Ectodermal cell (in vitro differentiated cells): Measurements from ENCODE around the gene ACTBL2.

Experiments
- H3K27ac ChIP-seq: 2 replicates; pipeline ENCODE4 v1.7.0; 2013; ENCODE audit warnings: mild to moderate bottlenecking, low read depth, low read length; ENCODE audit not compliant: insufficient read depth, poor library complexity, severe bottlenecking
- H3K27me3 ChIP-seq: 2 replicates; pipeline ENCODE4 v1.7.0; 2013; ENCODE audit warnings: mild to moderate bottlenecking, low read length; ENCODE audit not compliant: insufficient read depth, control insufficient read depth, poor library complexity, severe bottlenecking
- H3K36me3 ChIP-seq: one replicate; pipeline ENCODE4 v1.7.0; 2013; ENCODE audit warnings: low read length; ENCODE audit not compliant: control insufficient read depth, insufficient read depth
- H3K4me1 ChIP-seq: one replicate; pipeline ENCODE4 v1.7.0; 2013; ENCODE audit warnings: low read length; ENCODE audit not compliant: control insufficient read depth, insufficient read depth
- H3K4me3 ChIP-seq: 2 replicates; pipeline ENCODE4 v1.7.0; 2013; ENCODE audit warnings: low read depth, low read length, control low read depth; ENCODE audit not compliant: insufficient read depth
- H3K9me3 ChIP-seq: 2 replicates; pipeline ENCODE4 v1.7.0; 2013; ENCODE audit warnings: mild to moderate bottlenecking, low read length, moderate library complexity; ENCODE audit not compliant: control insufficient read depth
- WGBS, 2 experiments: methylation state at CpG; one replicate each; pipeline ENCODE4 v1.1.7; 2013; ENCODE audit warnings: missing lambda C conversion rate in 2 of 2; 5-methylcytosine and 5-hydroxymethylcytosine counted together

The ACTBL2 gene

GRCh38 chr5:57494104-57495098 lies 11.8 kb upstream of the ACTBL2 start:
- WGBS, 2 experiments = 92 to 94% methylated on average over 6 of the region's 6 CpGs

GRCh38 chr5:57493034-57493433 lies 10.4 kb upstream of the ACTBL2 start:
- H3K9me3 ChIP-seq = no peaks in the 10 kb centered on the region
- peaks cover 7% of the 10 kb centered on the region for H3K4me1 ChIP-seq
- no peaks in the 10 kb centered on the region for H3K27me3 ChIP-seq
- no peak overlapping the region for H3K27ac ChIP-seq
- no peaks in the 10 kb centered on the region for H3K36me3 ChIP-seq
- 87 to 91% methylated on average over 1 of the region's 1 CpG for WGBS, 2 experiments
- H3K4me3 ChIP-seq = no peak overlapping the region

More at GRCh38 chr5:57494104-57495098, 11.8 kb upstream of the ACTBL2 start:
- Histone ChIP-seq H3K27me3 (no peaks in the 10 kb centered on the region), H3K4me1 (peaks cover 7% of the 10 kb centered on the region), H3K27ac (no peak overlapping the region), H3K36me3 (no peaks in the 10 kb centered on the region), H3K4me3 (no peak overlapping the region), H3K9me3 (no peaks in the 10 kb centered on the region)

DNA sequence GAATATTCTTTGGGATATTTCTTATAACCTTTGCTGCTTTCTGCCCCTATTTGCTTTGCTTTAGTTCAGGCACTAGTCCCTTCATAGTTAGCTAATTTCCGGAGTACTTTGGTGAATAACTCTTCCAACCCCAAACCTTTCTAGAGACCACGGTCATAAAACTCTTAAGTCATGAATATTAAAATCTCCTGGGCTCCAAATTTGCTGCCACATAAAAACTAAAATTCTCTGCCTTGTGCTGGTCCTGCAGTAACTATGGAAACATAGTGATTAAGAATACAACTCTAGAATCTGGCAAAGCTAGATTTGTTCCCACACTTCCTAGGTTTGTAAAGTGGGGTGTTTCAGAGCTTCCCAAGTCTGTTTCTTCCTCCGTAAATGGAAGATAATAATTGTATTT lies 10.0 kb upstream of the ACTBL2 start:
- Histone ChIP-seq H3K27ac (no peak overlapping the region), H3K4me3 (no peak overlapping the region), H3K4me1 (peaks cover 7% of the 10 kb centered on the region), H3K27me3 (no peaks in the 10 kb centered on the region), H3K36me3 (no peaks in the 10 kb centered on the region), H3K9me3 (no peaks in the 10 kb centered on the region)
- WGBS, 2 experiments = 93 to 95% methylated on average over 3 of the region's 3 CpGs

DNA sequence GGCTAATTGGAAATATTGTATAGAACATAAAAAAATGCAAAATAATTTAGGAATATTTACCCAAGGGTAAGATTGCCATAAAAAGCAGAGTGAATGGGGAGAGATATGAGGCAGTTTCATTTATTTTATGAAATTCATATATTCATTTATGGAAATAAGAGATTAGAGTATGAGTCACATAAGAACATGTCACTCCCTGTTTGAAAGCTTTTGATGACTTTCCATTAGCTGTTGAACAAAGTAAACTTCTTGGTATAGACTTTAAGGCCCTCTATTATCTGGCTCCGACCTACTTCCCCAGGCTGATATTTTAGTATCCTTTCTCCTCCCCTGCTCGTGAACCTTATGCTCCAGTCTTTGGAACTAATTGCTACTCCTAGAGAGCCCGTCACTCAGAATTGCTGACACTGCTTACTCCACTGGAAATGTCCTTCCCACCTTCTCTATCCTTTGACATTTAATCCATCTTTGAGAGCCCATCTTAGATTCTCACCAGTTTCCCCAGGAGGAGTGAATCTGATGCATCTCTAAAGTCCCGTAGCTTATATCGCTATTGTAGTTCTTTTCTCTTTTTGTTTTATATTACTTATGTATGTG lies 8.9 kb upstream of the ACTBL2 start:
- H3K4me1 ChIP-seq = peaks cover 7% of the 10 kb centered on the region
- H3K27ac ChIP-seq = no peak overlapping the region
- no peaks in the 10 kb centered on the region for H3K27me3 ChIP-seq
- no peaks in the 10 kb centered on the region for H3K9me3 ChIP-seq
- 90 to 93% methylated on average over 3 to 5 of the region's 5 CpGs for WGBS, 2 experiments
- no peaks in the 10 kb centered on the region for H3K36me3 ChIP-seq
- no peak overlapping the region for H3K4me3 ChIP-seq

DNA sequence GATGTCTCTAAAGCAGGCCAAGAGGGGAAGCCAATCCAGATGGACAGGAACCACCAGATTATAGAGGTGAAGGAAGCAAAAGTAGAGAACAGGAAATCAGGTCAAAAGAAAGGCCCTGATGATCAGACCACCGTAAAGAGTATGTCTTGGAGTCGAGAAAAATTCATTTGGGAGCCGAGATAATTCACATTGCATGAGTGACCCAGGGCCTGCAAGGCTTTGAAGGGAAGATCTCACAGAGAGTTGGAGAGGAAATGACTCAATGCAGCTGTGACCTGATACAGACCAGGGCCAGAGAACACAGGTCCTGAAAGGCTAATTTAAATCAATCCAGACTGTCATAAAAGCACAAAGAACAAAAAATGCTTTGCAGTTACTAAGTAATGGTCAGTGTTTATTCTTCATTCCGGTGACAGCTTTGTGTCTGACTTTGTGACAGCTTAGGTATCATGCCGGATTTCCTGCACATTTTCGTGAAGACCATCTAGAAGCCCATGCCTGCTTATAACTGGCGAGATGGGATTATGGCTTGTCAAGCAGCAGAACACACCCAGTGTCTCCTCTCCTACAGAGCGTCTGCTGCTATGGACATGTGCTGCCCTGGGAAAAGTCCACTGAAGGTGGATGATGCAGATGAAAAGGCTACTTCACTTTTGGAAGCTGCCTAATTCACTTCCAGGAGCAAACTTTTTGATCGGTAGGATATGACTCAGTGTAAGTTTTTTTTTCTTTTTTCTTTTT lies 5.8 kb upstream of the ACTBL2 start:
- no peaks in the 10 kb centered on the region for H3K27me3 ChIP-seq
- no peaks in the 10 kb centered on the region for H3K36me3 ChIP-seq
- 90 to 94% methylated on average over 9 of the region's 9 CpGs for WGBS, 2 experiments
- no peaks in the 10 kb centered on the region for H3K4me1 ChIP-seq
- no peak overlapping the region for H3K27ac ChIP-seq
- no peak overlapping the region for H3K4me3 ChIP-seq
- no peaks in the 10 kb centered on the region for H3K9me3 ChIP-seq

GRCh38 chr5:57486027-57486602 lies 3.5 kb upstream of the ACTBL2 start:
- Histone ChIP-seq H3K27me3 (no peaks in the 10 kb centered on the region), H3K4me3 (no peak overlapping the region), H3K36me3 (no peaks in the 10 kb centered on the region), H3K4me1 (no peaks in the 10 kb centered on the region), H3K9me3 (no peaks in the 10 kb centered on the region), H3K27ac (no peak overlapping the region)
- WGBS, 2 experiments = 86 to 87% methylated on average over 3 to 4 of the region's 4 CpGs

GRCh38 chr5:57478826-57479225 lies 3.8 kb downstream of the ACTBL2 start:
- no peaks in the 10 kb centered on the region for H3K36me3 ChIP-seq
- H3K27me3 ChIP-seq = no peaks in the 10 kb centered on the region
- H3K4me3 ChIP-seq = no peak overlapping the region
- 93 to 94% methylated on average over 1 of the region's 1 CpG for WGBS, 2 experiments
- H3K27ac ChIP-seq = no peak overlapping the region
- no peaks in the 10 kb centered on the region for H3K9me3 ChIP-seq
- no peaks in the 10 kb centered on the region for H3K4me1 ChIP-seq

DNA sequence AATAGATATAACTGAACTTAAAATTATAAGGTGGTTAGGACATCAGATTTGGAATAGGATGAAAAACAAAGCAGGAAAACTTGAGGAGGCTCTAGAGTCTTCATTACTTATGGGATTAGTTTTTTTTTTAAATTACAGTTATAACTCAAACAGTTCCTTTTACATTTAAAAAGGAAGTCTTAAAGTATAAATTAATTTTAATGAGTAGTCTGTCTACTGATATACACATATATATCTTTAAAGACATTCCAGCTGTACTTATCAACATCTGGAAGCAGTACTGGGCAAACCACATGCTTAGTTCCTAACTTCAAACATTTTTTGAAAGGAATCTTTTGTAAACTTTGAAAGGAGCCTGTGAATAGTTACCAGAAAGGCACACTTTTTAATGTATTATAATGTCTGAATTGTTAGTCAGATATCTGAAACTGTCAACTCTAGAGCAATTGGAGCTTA lies 6.0 kb downstream of the ACTBL2 start:
- H3K4me1 ChIP-seq = no peaks in the 10 kb centered on the region
- no peaks in the 10 kb centered on the region for H3K36me3 ChIP-seq
- no peaks in the 10 kb centered on the region for H3K27me3 ChIP-seq
- H3K4me3 ChIP-seq = no peak overlapping the region
- no peaks in the 10 kb centered on the region for H3K9me3 ChIP-seq
- no peak overlapping the region for H3K27ac ChIP-seq

- Histone ChIP-seq H3K4me1 (peaks cover 5% of the 10 kb centered on the region), H3K27ac (no peak overlapping the region), H3K36me3 (no peaks in the 10 kb centered on the region), H3K9me3 (no peaks in the 10 kb centered on the region), H3K27me3 (no peaks in the 10 kb centered on the region), H3K4me3 (no peak overlapping the region)
- 93 to 95% methylated on average over 1 of the region's 1 CpG for WGBS, 2 experiments
Observed at GRCh38 chr5:57470339-57470738, 12.3 kb downstream of the ACTBL2 start.
